Effector memory CD8-positive, alpha-beta T cell (primary cell): ENCODE data around the gene KIRREL3.

ENCODE experiments used
- ATAC-seq: fragments of 150-1000 bp; cut with Tn5 transposase; replicated peaks from 2 replicates; pipeline ENCODE4 v1.10.0; 2021; ENCODE audit warnings: mild to moderate bottlenecking, moderate library complexity
- DNase-seq, 3 experiments: peaks; one replicate each; pipeline ENCODE4 v3.0.0; 2021
- H3K27ac Mint-ChIP-seq, 2 donors: one replicate each; pipeline ENCODE4 v1.8.0; 2022; ENCODE audit warnings: mild to moderate bottlenecking in 2 of 2, mixed read lengths in 2 of 2, moderate library complexity in 2 of 2
- H3K27me3 Mint-ChIP-seq, 2 donors: one replicate each; pipeline ENCODE4 v1.8.0; 2022; ENCODE audit warnings: mixed read lengths in 2 of 2
- H3K36me3 Mint-ChIP-seq: one replicate; pipeline ENCODE4 v1.8.0; 2022; ENCODE audit warnings: mild to moderate bottlenecking, moderate library complexity, mixed read lengths; ENCODE audit not compliant: insufficient read depth
- H3K4me1 Mint-ChIP-seq, 2 donors: one replicate each; pipeline ENCODE4 v1.8.0; 2022; ENCODE audit warnings: low read depth in 2 of 2, mixed read lengths in 2 of 2
- H3K4me3 Mint-ChIP-seq, 2 donors: one replicate each; pipeline ENCODE4 v1.8.0; 2022; ENCODE audit warnings: mild to moderate bottlenecking in 2 of 2, mixed read lengths in 2 of 2, moderate library complexity in 2 of 2
- H3K9me3 Mint-ChIP-seq, 2 donors: one replicate each; pipeline ENCODE4 v1.8.0; 2022; ENCODE audit warnings: mixed read lengths in 2 of 2

The KIRREL3 gene

GRCh38 chr11:126446581-126446980, 554.0 kb downstream of the KIRREL3 start:
- Mint-ChIP-seq H3K27me3 (peaks cover 1 to 20% of the 10 kb centered on the region in 2 donors), H3K4me1 (peaks cover 5 to 9% of the 10 kb centered on the region in 2 donors)

GRCh38 chr11:126444072-126444471, 556.5 kb downstream of the KIRREL3 start:
- ATAC-seq (no peak), DNase-seq (no peak)
- Mint-ChIP-seq H3K27ac (peak overlapping the region in 1 of 2 donors; percentile 44), H3K4me3 (no peak overlapping the region), H3K27me3 (peaks cover 9 to 28% of the 10 kb centered on the region in 2 donors), H3K4me1 (peaks cover 4 to 7% of the 10 kb centered on the region in 2 donors), H3K36me3 (no peaks in the 10 kb centered on the region), H3K9me3 (no peaks in the 10 kb centered on the region)

More at GRCh38 chr11:126446581-126446980, 554.0 kb downstream of the KIRREL3 start:
- H3K36me3 Mint-ChIP-seq: no peaks in the 10 kb centered on the region
- no peak overlapping the region for H3K4me3 Mint-ChIP-seq
- ATAC-seq (no peak), DNase-seq (no peak)
- H3K27ac Mint-ChIP-seq: no peak overlapping the region
- peaks cover 7 to 18% of the 10 kb centered on the region in 2 donors for H3K9me3 Mint-ChIP-seq

DNA sequence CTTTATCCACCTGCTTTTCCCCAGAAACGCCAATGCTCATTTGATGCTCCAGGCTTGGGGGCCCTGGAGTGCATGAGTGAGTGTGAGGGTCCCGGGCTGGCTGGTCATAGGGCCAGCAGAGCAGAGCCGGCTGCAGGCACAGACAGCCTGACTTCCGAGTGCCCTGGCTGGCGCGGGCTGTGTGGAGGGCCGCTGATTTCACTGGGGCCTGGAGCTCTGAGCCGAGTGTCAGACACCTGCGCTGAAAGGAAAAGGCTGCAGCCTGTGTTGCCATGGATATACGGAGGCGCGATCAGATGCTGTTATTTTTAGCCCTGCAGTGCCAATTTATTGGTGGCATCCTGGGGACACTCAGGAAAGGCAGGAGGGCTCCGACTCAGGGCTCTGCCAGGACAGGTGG, 557.5 kb downstream of the KIRREL3 start:
- no peak overlapping the region for H3K4me3 Mint-ChIP-seq
- peaks cover 4 to 7% of the 10 kb centered on the region in 2 donors for H3K4me1 Mint-ChIP-seq
- H3K27ac Mint-ChIP-seq: no peak overlapping the region
- peaks cover 9 to 28% of the 10 kb centered on the region in 2 donors for H3K27me3 Mint-ChIP-seq
- no peaks in the 10 kb centered on the region for H3K36me3 Mint-ChIP-seq
- no peaks in the 10 kb centered on the region for H3K9me3 Mint-ChIP-seq
- ATAC-seq (no peak), DNase-seq (no peak)

- H3K4me3 Mint-ChIP-seq: no peak overlapping the region
- H3K27ac Mint-ChIP-seq: no peak overlapping the region
- ATAC-seq: peak; percentile 78
Measured at GRCh38 chr11:126440792-126441514, 559.6 kb downstream of the KIRREL3 start.

DNA sequence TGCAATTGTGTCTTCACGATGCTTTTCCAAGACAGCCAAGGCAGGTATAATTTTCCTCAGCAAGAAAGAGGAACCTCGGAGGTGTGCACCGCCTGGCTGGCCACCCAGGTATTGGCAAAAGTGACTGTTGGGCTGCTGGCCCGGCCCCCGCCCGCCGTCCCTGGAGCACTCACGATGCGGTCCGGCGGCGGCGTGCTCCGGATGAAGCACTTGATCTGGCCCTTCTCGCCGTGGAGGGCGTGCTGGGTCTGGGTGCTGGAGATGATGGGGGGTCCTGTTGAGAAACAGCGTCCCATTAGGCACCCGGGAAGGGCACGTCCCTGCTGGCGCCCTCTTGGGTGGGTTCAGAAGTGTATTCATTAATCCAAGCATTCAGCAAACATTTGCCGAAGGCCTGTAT, 560.3 kb downstream of the KIRREL3 start:
- Mint-ChIP-seq H3K27ac (no peak overlapping the region), H3K36me3 (no peaks in the 10 kb centered on the region), H3K9me3 (no peaks in the 10 kb centered on the region), H3K27me3 (peaks cover 9 to 28% of the 10 kb centered on the region in 2 donors), H3K4me1 (peaks cover 4 to 7% of the 10 kb centered on the region in 2 donors), H3K4me3 (no peak overlapping the region)
- no peak for DNase-seq
- ATAC-seq: no peak

More at GRCh38 chr11:126440792-126441514, 559.6 kb downstream of the KIRREL3 start:
- Mint-ChIP-seq H3K4me1 (peaks cover 4 to 7% of the 10 kb centered on the region in 2 donors), H3K36me3 (no peaks in the 10 kb centered on the region), H3K9me3 (no peaks in the 10 kb centered on the region), H3K27me3 (peaks cover 9 to 28% of the 10 kb centered on the region in 2 donors)
- peak; percentile 69 to 76 (median 71) for DNase-seq

DNA sequence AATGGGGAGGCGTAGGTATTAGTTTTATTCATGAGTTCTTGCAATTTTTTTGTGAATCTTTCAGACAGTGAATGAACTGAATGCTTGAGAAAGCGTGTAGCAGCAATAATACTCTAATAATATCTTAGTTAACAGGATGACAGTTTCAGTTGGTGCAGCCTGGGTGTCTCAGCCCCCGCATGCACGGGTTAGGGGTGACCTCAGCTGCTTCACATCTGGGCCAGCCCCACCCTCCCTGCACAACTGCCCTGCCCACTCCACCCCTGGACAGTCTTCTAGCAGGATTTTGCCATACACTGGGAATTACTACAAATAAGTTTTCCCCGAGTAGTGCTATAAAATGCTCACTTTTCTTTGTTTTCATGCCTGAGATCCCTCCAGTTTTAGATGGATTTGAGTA, 561.9 kb downstream of the KIRREL3 start:
- H3K27me3 Mint-ChIP-seq: peaks cover 9 to 23% of the 10 kb centered on the region in 2 donors
- no peaks in the 10 kb centered on the region for H3K9me3 Mint-ChIP-seq
- no peak overlapping the region for H3K27ac Mint-ChIP-seq
- ATAC-seq (no peak), DNase-seq (no peak)
- peaks cover 4 to 7% of the 10 kb centered on the region in 2 donors for H3K4me1 Mint-ChIP-seq
- H3K36me3 Mint-ChIP-seq: no peaks in the 10 kb centered on the region
- H3K4me3 Mint-ChIP-seq: no peak overlapping the region

DNA sequence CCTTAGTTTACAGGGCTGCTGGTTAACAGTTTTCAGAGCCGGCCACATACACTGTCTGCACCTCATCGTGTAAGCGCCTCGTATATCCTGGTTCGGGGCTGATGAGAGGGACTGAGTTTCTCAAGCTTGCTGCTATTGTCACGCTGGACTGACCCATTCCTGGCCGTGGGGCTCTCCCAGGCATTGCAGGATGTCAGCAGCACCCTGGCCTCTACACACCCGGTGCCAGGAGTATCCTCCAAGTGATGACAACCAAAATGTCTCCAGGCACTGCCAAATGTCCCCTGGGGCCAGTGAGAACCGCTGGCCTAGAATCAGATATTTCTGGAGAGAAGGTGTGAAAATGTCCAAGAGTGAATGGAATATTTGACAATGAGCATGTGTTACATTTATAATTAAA, 562.3 kb downstream of the KIRREL3 start:
- ATAC-seq (no peak), DNase-seq (no peak)
- H3K4me3 Mint-ChIP-seq: no peak overlapping the region
- H3K36me3 Mint-ChIP-seq: no peaks in the 10 kb centered on the region
- H3K4me1 Mint-ChIP-seq: peaks cover 4 to 7% of the 10 kb centered on the region in 2 donors
- no peak overlapping the region for H3K27ac Mint-ChIP-seq
- H3K9me3 Mint-ChIP-seq: no peaks in the 10 kb centered on the region
- peaks cover 9 to 19% of the 10 kb centered on the region in 2 donors for H3K27me3 Mint-ChIP-seq

DNA sequence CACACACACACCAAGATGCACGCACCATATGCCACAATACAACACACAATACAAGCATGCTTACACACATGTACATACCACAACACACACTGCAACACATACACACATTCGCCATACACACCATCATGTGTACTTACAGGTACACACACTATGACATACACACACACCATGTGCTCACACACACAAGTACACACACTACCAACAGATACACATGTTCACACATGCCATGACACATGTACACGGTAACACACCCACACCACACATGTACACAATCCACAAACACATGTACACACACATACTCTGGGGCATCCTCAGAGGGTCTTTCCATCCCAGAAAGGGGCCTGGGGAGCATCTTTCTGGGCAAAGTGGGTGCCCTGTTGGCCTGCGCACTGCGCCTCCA, 562.8 kb downstream of the KIRREL3 start:
- H3K9me3 Mint-ChIP-seq: no peaks in the 10 kb centered on the region
- ATAC-seq (no peak), DNase-seq (no peak)
- no peaks in the 10 kb centered on the region for H3K36me3 Mint-ChIP-seq
- peaks cover 4 to 7% of the 10 kb centered on the region in 2 donors for H3K4me1 Mint-ChIP-seq
- H3K27me3 Mint-ChIP-seq: peaks cover 9 to 13% of the 10 kb centered on the region in 2 donors
- no peak overlapping the region for H3K4me3 Mint-ChIP-seq
- no peak overlapping the region for H3K27ac Mint-ChIP-seq

- no peak overlapping the region for H3K4me3 Mint-ChIP-seq
- no peak overlapping the region for H3K27ac Mint-ChIP-seq
- H3K27me3 Mint-ChIP-seq: peaks cover 5 to 11% of the 10 kb centered on the region in 2 donors
- DNase-seq (no peak), ATAC-seq (no peak)
- H3K9me3 Mint-ChIP-seq: no peaks in the 10 kb centered on the region
- peaks cover 4 to 7% of the 10 kb centered on the region in 2 donors for H3K4me1 Mint-ChIP-seq
- no peaks in the 10 kb centered on the region for H3K36me3 Mint-ChIP-seq
Measured at GRCh38 chr11:126436209-126436755, 564.3 kb downstream of the KIRREL3 start.

GRCh38 chr11:126434950-126435335, 565.6 kb downstream of the KIRREL3 start:
- Mint-ChIP-seq H3K4me1 (no peaks in the 10 kb centered on the region), H3K9me3 (no peaks in the 10 kb centered on the region), H3K27me3 (peaks cover 0 to 9% of the 10 kb centered on the region in 2 donors), H3K4me3 (no peak overlapping the region), H3K27ac (no peak overlapping the region), H3K36me3 (no peaks in the 10 kb centered on the region)
- ATAC-seq (no peak), DNase-seq (no peak)

DNA sequence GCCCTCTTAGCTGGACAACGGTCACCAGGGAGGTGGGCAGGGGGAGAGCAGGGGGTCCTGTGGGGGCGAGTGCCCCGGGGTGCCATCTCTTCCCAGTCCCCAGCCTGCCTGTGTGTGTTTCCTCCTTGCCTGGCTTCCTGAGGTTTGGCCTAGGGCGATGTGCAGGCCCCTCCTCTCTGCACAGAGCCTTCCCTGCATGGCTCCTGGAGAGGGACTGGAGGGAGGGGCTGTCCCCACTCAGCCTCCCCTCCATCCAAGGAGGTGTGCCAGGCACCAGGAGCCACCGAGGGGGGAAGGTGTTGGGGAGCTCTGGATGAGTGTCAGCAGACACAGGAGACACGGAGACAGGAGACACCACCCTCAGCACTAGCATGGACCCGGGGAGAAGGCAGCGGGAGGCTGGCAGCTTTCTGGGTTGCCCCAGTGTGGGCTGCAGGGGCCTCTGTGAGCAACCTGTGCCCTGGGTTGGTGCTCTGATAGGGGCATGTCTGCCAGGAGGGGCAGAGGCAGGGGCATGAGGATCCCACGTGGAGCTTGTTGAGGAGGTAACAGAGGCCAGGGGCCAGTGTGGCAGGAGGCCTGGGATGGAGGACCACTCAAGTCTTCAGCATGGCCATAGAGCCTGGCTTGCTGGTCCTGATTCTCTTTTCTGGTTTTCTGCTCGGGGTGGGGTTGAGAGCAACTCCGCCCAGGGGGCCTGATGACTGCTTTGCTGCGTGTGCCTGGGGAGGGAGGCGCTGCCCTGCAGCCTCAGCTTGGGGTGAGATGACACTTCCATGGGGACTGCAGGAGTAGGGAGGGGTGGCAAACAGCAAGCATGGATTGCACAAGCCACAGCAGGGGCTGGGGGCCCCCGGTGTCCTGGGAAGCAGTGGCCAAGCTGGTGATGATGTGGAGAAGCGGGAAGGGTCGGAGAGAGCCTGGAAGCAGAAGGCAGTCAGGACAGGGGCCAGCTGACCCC, 566.3 kb downstream of the KIRREL3 start:
- ATAC-seq (no peak), DNase-seq (no peak)
- Mint-ChIP-seq H3K36me3 (no peaks in the 10 kb centered on the region), H3K27ac (peak overlapping the region in 1 of 2 donors; percentile 8), H3K9me3 (no peaks in the 10 kb centered on the region), H3K4me3 (no peak overlapping the region), H3K27me3 (peaks cover 0 to 9% of the 10 kb centered on the region in 2 donors), H3K4me1 (no peaks in the 10 kb centered on the region)

- no peak overlapping the region for H3K4me3 Mint-ChIP-seq
- no peaks in the 10 kb centered on the region for H3K4me1 Mint-ChIP-seq
- no peak for ATAC-seq
- no peak for DNase-seq
- no peaks in the 10 kb centered on the region for H3K9me3 Mint-ChIP-seq
- H3K36me3 Mint-ChIP-seq: no peaks in the 10 kb centered on the region
- H3K27ac Mint-ChIP-seq: no peak overlapping the region
- peaks cover 0 to 9% of the 10 kb centered on the region in 2 donors for H3K27me3 Mint-ChIP-seq
Measured at GRCh38 chr11:126433244-126433846, 567.2 kb downstream of the KIRREL3 start.

- Mint-ChIP-seq H3K27ac (no peak overlapping the region), H3K4me3 (no peak overlapping the region), H3K9me3 (no peaks in the 10 kb centered on the region), H3K36me3 (no peaks in the 10 kb centered on the region), H3K27me3 (peaks cover 0 to 9% of the 10 kb centered on the region in 2 donors), H3K4me1 (no peaks in the 10 kb centered on the region)
- no peak for DNase-seq
- no peak for ATAC-seq
Measured at GRCh38 chr11:126432525-126432924, 568.0 kb downstream of the KIRREL3 start.
